HepG2 (cell line): ENCODE measurements around the gene NSFL1C. TPM values are rescaled to one million over a fixed set of nuclear protein-coding genes. Genes with fewer than 3 reads are reported as not detected.

Experiments used
- ATAC-seq: fragments of 200-7000 bp; cut with Tn5 transposase; 3 replicates; pipeline ENCODE4 v1.9.1; 2020; ENCODE audit warnings: mild to moderate bottlenecking, moderate library complexity
- BruUV-seq: library from RNA; stranded (reverse); fragments of 400-500 nt; replicated peaks from 2 replicates; lab custom pipeline; 2021; lab: Mats Ljungman, UMichigan
- CTCF ChIA-PET: fragments of 300-600 bp; formaldehyde crosslinking; extraction: SDS; loops from one replicate; lab custom pipeline; 2021; ENCODE audit warnings: low total read pairs, inconsistent platforms, low intra/inter-chr PET ratio; lab: Yijun Ruan, JAX
- POLR2A ChIA-PET: fragments of 350-600 bp; sonication (Branson Sonifier 250); formaldehyde crosslinking; loops from one replicate; lab custom pipeline; 2020; ENCODE audit warnings: antibody characterized with exemption, inconsistent platforms; lab: Yijun Ruan, JAX
- DNase-seq: peaks from one replicate; pipeline ENCODE4 v3.0.0-alpha.2; 2015; ENCODE audit warnings: low spot score
- FAIRE-seq: peaks from 3 replicates; lab custom pipeline; 2011; peaks lifted over from hg19 to GRCh38; lab: Jason Lieb, UNC
- H2AFZ ChIP-seq: one replicate; pipeline ENCODE4 v1.6.1; 2011; ENCODE audit warnings: low read length, inconsistent platforms
- H3K27ac ChIP-seq: fragments of 300-600 bp; 3 replicates; pipeline ENCODE4 v1.8.0; 2011; ENCODE audit warnings: mixed run types, mild to moderate bottlenecking, mixed read lengths, low read length, inconsistent platforms; ENCODE audit not compliant: insufficient read depth; ENCODE audit errors: extremely low read length
- H3K27me3 ChIP-seq, 2 experiments: fragments of 200-600 bp in 1 of 2; 2 replicates in 1 of 2; 3 replicates in 1 of 2; pipeline versions ENCODE4 v1.6.0 to v1.8.0; 2011; ENCODE audit warnings: low read length in 2 of 2, mild to moderate bottlenecking in 2 of 2, moderate library complexity in 2 of 2, inconsistent platforms in 1 of 2; ENCODE audit not compliant: insufficient read depth in 2 of 2, control insufficient read depth in 1 of 2
- H3K36me3 ChIP-seq, 2 experiments: fragments of 200-600 bp in 1 of 2; replicated peaks in 1 of 2; 2 replicates in 1 of 2; 3 replicates in 1 of 2; pipeline versions ENCODE4 v1.5.1 to v1.8.0; 2011; ENCODE audit warnings: low read length in 2 of 2, inconsistent platforms in 1 of 2; ENCODE audit not compliant: insufficient read depth in 2 of 2, control insufficient read depth in 1 of 2
- H3K4me1 ChIP-seq: 2 replicates; pipeline ENCODE4 v1.5.1; 2012; ENCODE audit warnings: low read length, inconsistent platforms; ENCODE audit not compliant: insufficient read depth
- H3K4me2 ChIP-seq: 2 replicates; pipeline ENCODE4 v1.6.0; 2011; ENCODE audit warnings: low read depth, low read length, inconsistent platforms
- H3K4me3 ChIP-seq, 3 experiments: fragments of 200-600 bp in 1 of 3; sonication (generic), shearing (Covaris generic) in 1 of 3; replicated peaks in 1 of 3; 2 replicates each; pipeline ENCODE4 v1.5.1; 2011 to 2016; ENCODE audit warnings: low read length in 3 of 3, inconsistent platforms in 2 of 3, low read depth in 2 of 3, mild to moderate bottlenecking in 2 of 3, control low read depth in 1 of 3, mixed read lengths in 1 of 3; ENCODE audit not compliant: insufficient read depth in 1 of 3
- H3K79me2 ChIP-seq: one replicate; pipeline ENCODE4 v1.6.1; 2011; ENCODE audit warnings: low read length, inconsistent platforms; ENCODE audit not compliant: insufficient read depth
- H3K9ac ChIP-seq: 2 replicates; pipeline ENCODE4 v1.6.0; 2011; ENCODE audit warnings: mild to moderate bottlenecking, low read depth, low read length, inconsistent platforms; ENCODE audit not compliant: insufficient read depth
- H3K9me3 ChIP-seq: 2 replicates; pipeline ENCODE4 v1.5.1; 2012; ENCODE audit warnings: mild to moderate bottlenecking, low read length
- H4K20me1 ChIP-seq: 2 replicates; pipeline ENCODE4 v1.6.0; 2011; ENCODE audit warnings: inconsistent platforms, mild to moderate bottlenecking, low read length, moderate library complexity; ENCODE audit not compliant: insufficient read depth
- CBX1 ChIP-seq: IDR thresholded peaks from one replicate; pipeline ENCODE4 v1.6.1; 2016; ENCODE audit warnings: antibody characterized with exemption, low read depth
- HES4 ChIP-seq: sonication (generic); formaldehyde crosslinking; IDR thresholded peaks from 2 replicates; pipeline ENCODE4 v1.9.0; 2021; ENCODE audit warnings: mild to moderate bottlenecking, missing genetic modification reagents, borderline replicate concordance
- HNRNPL ChIP-seq: fragments of 200-400 bp; formaldehyde crosslinking; IDR thresholded peaks from 2 replicates; pipeline ENCODE4 v1.6.1; 2017; ENCODE audit warnings: mild to moderate bottlenecking, low read depth, low read length
- HOXA5 ChIP-seq: sonication (generic); formaldehyde crosslinking; IDR thresholded peaks from 2 replicates; pipeline ENCODE4 v1.4.0; 2020; ENCODE audit warnings: missing genetic modification reagents
- KAT8 ChIP-seq: IDR thresholded peaks from 2 replicates; pipeline ENCODE4 v1.6.1; 2016; ENCODE audit warnings: missing genetic modification reagents, missing compliant biosample characterization
- KLF13 ChIP-seq: sonication (generic); formaldehyde crosslinking; IDR thresholded peaks from 2 replicates; pipeline ENCODE4 v1.4.0; 2020; ENCODE audit warnings: mild to moderate bottlenecking, missing genetic modification reagents
- NAIF1 ChIP-seq: sonication (generic); formaldehyde crosslinking; IDR thresholded peaks from 2 replicates; pipeline ENCODE4 v1.5.0; 2020; ENCODE audit warnings: mild to moderate bottlenecking, missing genetic modification reagents, borderline replicate concordance
- NR2F2 ChIP-seq: IDR thresholded peaks from 2 replicates; pipeline ENCODE4 v1.6.1; 2012; ENCODE audit warnings: low read depth, inconsistent platforms, borderline replicate concordance
- POLR2AphosphoS2 ChIP-seq: IDR thresholded peaks from 2 replicates; pipeline ENCODE4 v1.6.1; 2011; ENCODE audit warnings: low read depth, low read length, improper control_type of control experiment
- RORA ChIP-seq: sonication (generic); formaldehyde crosslinking; IDR thresholded peaks from 2 replicates; pipeline ENCODE4 v1.5.0; 2020; ENCODE audit warnings: mild to moderate bottlenecking, missing genetic modification reagents, moderate library complexity
- ZMYM3 ChIP-seq: sonication (generic); formaldehyde crosslinking; IDR thresholded peaks from 2 replicates; pipeline ENCODE4 v1.5.1; 2020; ENCODE audit warnings: mild to moderate bottlenecking, missing genetic modification reagents
- ZNF12 ChIP-seq: sonication (generic); formaldehyde crosslinking; IDR thresholded peaks from 2 replicates; pipeline ENCODE4 v1.5.0; 2020; ENCODE audit warnings: missing genetic modification reagents
- ZNF589 ChIP-seq: sonication (generic); formaldehyde crosslinking; conservative IDR thresholded peaks from 2 replicates; pipeline ENCODE4 v1.8.0; 2022; ENCODE audit warnings: mild to moderate bottlenecking, moderate library complexity, missing genetic modification reagents
- ZNF615 ChIP-seq: sonication (generic); formaldehyde crosslinking; IDR thresholded peaks from 2 replicates; pipeline ENCODE4 v1.5.0; 2020; ENCODE audit warnings: mild to moderate bottlenecking, missing genetic modification reagents, borderline replicate concordance
- ZNF775 ChIP-seq: sonication (generic); formaldehyde crosslinking; IDR thresholded peaks from 2 replicates; pipeline ENCODE4 v1.4.0; 2020; ENCODE audit warnings: missing genetic modification reagents, mild to moderate bottlenecking, moderate library complexity, borderline replicate concordance
- ZNF841 ChIP-seq: sonication (generic); formaldehyde crosslinking; IDR thresholded peaks from 2 replicates; pipeline ENCODE4 v1.8.1; 2023; ENCODE audit warnings: missing genetic modification reagents, borderline replicate concordance
- WGBS: methylation state at CpG from one replicate; pipeline ENCODE4 v1.1.6; 2017; ENCODE audit warnings: low lambda C conversion rate; 5-methylcytosine and 5-hydroxymethylcytosine counted together
- in situ Hi-C: cut with HindIII; loops from 2 replicates; pipeline ENCODE4 v1.10.0; 2017; ENCODE audit warnings: low pct_unique_long_range_greater_than_20kb; ENCODE audit not compliant: extremely low pct_ligation_motif_present
- intact Hi-C: fragments of 100-400 bp; cut with micrococcal nuclease; formaldehyde crosslinking; loops from one replicate; pipeline ENCODE4 v1.10.0; 2022; ENCODE audit not compliant: unreplicated experiment
- polyA plus RNA-seq, 8 experiments: library from polyadenylated mRNA; depleted of rRNA in 3 of 8; stranded (reverse) in 7 of 8; unstranded in 1 of 8; fragments of >200 nt; fragmentation: Illumina TruSeq in 4 of 8; extraction: Trizol in 4 of 8; gene quantifications; 2 replicates each; pipeline versions ENCODE4 v1.2.1 to v1.2.3, GENCODE V29; 2011 to 2016; ENCODE audit warnings: low read depth in 4 of 8, missing spikeins in 1 of 8, mixed read lengths in 1 of 8; ENCODE audit not compliant: insufficient read depth in 1 of 8
- total RNA-seq, 5 experiments: library from RNA; depleted of rRNA; stranded (reverse); fragments of >200 nt; fragmentation: Illumina TruSeq; extraction: Trizol; gene quantifications; 2 replicates each; pipeline ENCODE4 v1.2.3, GENCODE V29; 2016; ENCODE audit warnings: low read depth in 1 of 5

The NSFL1C gene
- total and polyA plus RNA-seq, 2 of the 13 experiments (the other 11 are each of a cell fraction or from before 2014, with no cell fraction given): 22.9 to 62.7 TPM

DNA sequence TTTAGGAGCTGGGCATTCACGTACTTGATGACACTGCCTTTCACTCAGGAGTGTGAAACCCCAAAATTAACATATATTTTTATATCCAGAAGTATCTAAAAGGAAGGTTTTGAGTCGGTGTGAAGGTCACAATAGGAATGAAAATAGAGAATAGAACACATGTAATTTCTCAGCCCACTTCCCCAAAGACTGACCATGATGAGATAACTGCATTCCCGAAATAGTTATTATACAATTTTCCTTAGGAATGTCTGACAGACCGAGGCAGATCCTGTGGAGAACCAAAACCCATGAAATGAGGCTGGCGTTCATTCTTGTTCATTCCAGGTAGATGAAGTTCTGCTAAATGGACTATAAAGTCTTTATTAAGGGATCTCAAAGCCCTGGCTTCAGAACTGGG, 10.3 kb downstream of the NSFL1C start:
- Histone ChIP-seq H3K36me3 (peaks cover 62 to 96% of the 10 kb centered on the region in 2 experiments), H3K27ac (no peak overlapping the region), H3K79me2 (peaks cover 12% of the 10 kb centered on the region), H3K9me3 (no peaks in the 10 kb centered on the region), H3K9ac (no peak overlapping the region), H3K4me1 (peaks cover 7% of the 10 kb centered on the region), H3K4me3 (no peak overlapping the region), H3K27me3 (no peaks in the 10 kb centered on the region), H3K4me2 (no peak overlapping the region), H4K20me1 (no peaks in the 10 kb centered on the region), H2AFZ (no peak overlapping the region)
- CTCF ChIA-PET: no interaction called here
- BruUV-seq: no TSS peak
- TF ChIP-seq HES4 (CRISPR knock-in tag) (no peak), POLR2AphosphoS2 (no peak), ZNF589 (no peak), HNRNPL (no peak), ZNF12 (CRISPR knock-in tag) (no peak), HOXA5 (no peak), ZNF775 (CRISPR knock-in tag) (no peak), KAT8 (CRISPR knock-in tag) (no peak), ZNF841 (no peak), ZNF615 (CRISPR knock-in tag) (no peak)
- in situ Hi-C loops: no loop called here
- intact Hi-C loops: no loop called here
- FAIRE-seq (no peak), ATAC-seq (no peak), DNase-seq (no peak)
- 93% methylated on average over 5 of the region's 5 CpGs for WGBS
- POLR2A ChIA-PET: no interaction called here

GRCh38 chr20:1450926-1451491, 15.6 kb downstream of the NSFL1C start:
- CTCF ChIA-PET: no interaction called here
- TF ChIP-seq RORA (CRISPR knock-in tag) (no peak), NR2F2 (peak; percentile 37; the same call in 1 of the 2 replicates), CBX1 (no peak), KLF13 (CRISPR knock-in tag) (no peak), ZMYM3 (CRISPR knock-in tag) (no peak), NAIF1 (CRISPR knock-in tag) (0 out of 2 replicates have a peak, but pooled peaks have one; percentile 29)
- in situ Hi-C loops (no loop called here), intact Hi-C loops (no loop called here)
- H3K79me2 ChIP-seq: no peaks in the 10 kb centered on the region
- no peak overlapping the region for H2AFZ ChIP-seq
- peaks cover 8% of the 10 kb centered on the region for H3K4me1 ChIP-seq
- no peaks in the 10 kb centered on the region for H4K20me1 ChIP-seq
- ATAC-seq (no peak), DNase-seq (no peak), FAIRE-seq (no peak)
- POLR2A ChIA-PET: interaction anchor here (1.0 to 1.4 kb wide), 2 partner anchors 123 to 125 kb away, joined by 3 read pairs; no protein-coding TSS in a partner anchor
- no peak overlapping the region for H3K4me3 ChIP-seq
- H3K9me3 ChIP-seq: no peaks in the 10 kb centered on the region
- BruUV-seq: no TSS peak
- no peak overlapping the region for H3K9ac ChIP-seq
- peaks cover 64 to 99% of the 10 kb centered on the region in 2 experiments for H3K36me3 ChIP-seq
- no peak overlapping the region for H3K4me2 ChIP-seq
- no peaks in the 10 kb centered on the region for H3K27me3 ChIP-seq
- no peak overlapping the region for H3K27ac ChIP-seq
